ENCODE data around the gene CCL17. TPM values are rescaled to one million over a fixed set of nuclear protein-coding genes. Genes with fewer than 3 reads are reported as not detected.
A peak's percentile ranks its signal among the peaks of the same experiment; 100 is the strongest.
"Not testable (repeated sequence)": the region's sequence is repeated elsewhere in the genome, so short reads cannot be mapped to it uniquely, and the experiment has no call there.

CCL17 gene
- not detected for total RNA-seq

- DNase-seq (ENCODE audit: low spot score) = no peak
Observed at GRCh38 chr16:57403965-57404817, at the start of gene CCL17. Gene CCL17, plus strand, starts transcription at chr16:57404767. Its CDS starts 9,166 bp downstream, at chr16:57413933.

- DNase-seq (ENCODE audit: low spot score) = no peak
Observed at GRCh38 chr16:57355898-57356414, 48.6 kb upstream of the CCL17 start.

- no peak for DNase-seq (ENCODE audit: low spot score)
Observed at GRCh38 chr16:57356547-57356946, 48.0 kb upstream of the CCL17 start.

- DNase-seq (ENCODE audit: low spot score) = no peak
Observed at GRCh38 chr16:57357330-57358085, 47.1 kb upstream of the CCL17 start.

- no peak for DNase-seq (ENCODE audit: low spot score)
Observed at GRCh38 chr16:57358086-57358420, 46.5 kb upstream of the CCL17 start.

GRCh38 chr16:57358527-57359095, 46.0 kb upstream of the CCL17 start, which contains the start of gene CCL22:
Gene CCL22, plus strand, starts transcription at chr16:57358783. Its CDS starts 34 bp downstream, at chr16:57358817.
- DNase-seq (ENCODE audit: low spot score) = no peak

GRCh38 chr16:57360321-57360935, 44.1 kb upstream of the CCL17 start:
- DNase-seq (ENCODE audit: low spot score) = no peak

- DNase-seq (ENCODE audit: low spot score) = no peak
Observed at GRCh38 chr16:57361404-57361803, 43.2 kb upstream of the CCL17 start.

- DNase-seq (ENCODE audit: low spot score) = no peak
Observed at GRCh38 chr16:57364143-57364542, 40.4 kb upstream of the CCL17 start.

GRCh38 chr16:57366544-57367040, 38.0 kb upstream of the CCL17 start:
- DNase-seq (ENCODE audit: low spot score) = no peak

GRCh38 chr16:57367116-57367752, 37.3 kb upstream of the CCL17 start:
- DNase-seq (ENCODE audit: low spot score) = peak; percentile 35

GRCh38 chr16:57371494-57372371, 32.8 kb upstream of the CCL17 start:
- no peak for DNase-seq (ENCODE audit: low spot score)

GRCh38 chr16:57372372-57373116, 32.0 kb upstream of the CCL17 start, which contains the start of gene CX3CL1:
Gene CX3CL1, plus strand, starts transcription at chr16:57372490. Its CDS starts 79 bp downstream, at chr16:57372569.
- DNase-seq (ENCODE audit: low spot score) = peak; percentile 77

GRCh38 chr16:57373117-57373947, 31.2 kb upstream of the CCL17 start:
- no peak for DNase-seq (ENCODE audit: low spot score)

GRCh38 chr16:57374067-57374534, 30.5 kb upstream of the CCL17 start:
- DNase-seq (ENCODE audit: low spot score) = no peak

- DNase-seq (ENCODE audit: low spot score) = not testable (repeated sequence)
Observed at GRCh38 chr16:57374925-57375465, 29.6 kb upstream of the CCL17 start.

- no peak for DNase-seq (ENCODE audit: low spot score)
Observed at GRCh38 chr16:57376313-57376818, 28.2 kb upstream of the CCL17 start.
